ENCODE results near the gene PIP4K2B. TPM values are rescaled to one million over a fixed set of nuclear protein-coding genes. Genes with fewer than 3 reads are reported as not detected.

Gene PIP4K2B
- total RNA-seq, 1 experiment from 2014 or later = 28.0 TPM

- Histone ChIP-seq H3K36me3 (ENCODE audit: insufficient read depth, low read length, poor library complexity, severe bottlenecking) (peaks cover 12% of the 10 kb centered on the region), H3K4me1 (ENCODE audit: insufficient read depth, low read length, poor library complexity, severe bottlenecking) (peaks cover 5% of the 10 kb centered on the region), H3K27me3 (replicated peaks; ENCODE audit: insufficient read depth, low read depth, low read length, poor library complexity) (no peaks in the 10 kb centered on the region), H3K9me3 (ENCODE audit: low read depth, low read length, poor library complexity, severe bottlenecking) (no peaks in the 10 kb centered on the region), H3K4me3 (ENCODE audit: low read depth, low read length, poor library complexity, severe bottlenecking) (no peak overlapping the region), H3K27ac (ENCODE audit: low read depth, low read length, poor library complexity, severe bottlenecking) (no peak overlapping the region)
- CTCF ChIA-PET = no interaction called here
- no TSS peak for BruUV-seq (replicated peaks)
- POLR2A ChIA-PET (ENCODE audit: low non-redundant PET) = interaction anchor here (0.7 kb wide), 1 partner anchor 19 kb away, joined by 3 read pairs; no protein-coding TSS in a partner anchor
- DNase-seq (ENCODE audit: low spot score) = no peak
- TF ChIP-seq EZH2 (IDR thresholded peaks at IDR 0.05; ENCODE audit: borderline replicate concordance, low read depth, low read length, poor library complexity, severe bottlenecking) = no peak
- no peak for TF ChIP-seq CTCF (conservative IDR thresholded peaks at IDR 0.05; ENCODE audit: low read depth, low read length)
- intact Hi-C loops (cut with micrococcal nuclease; ENCODE audit: unreplicated experiment) = no loop called here
Observed at GRCh38 chr17:38786372-38786771, 13.0 kb downstream of the PIP4K2B start.

DNA sequence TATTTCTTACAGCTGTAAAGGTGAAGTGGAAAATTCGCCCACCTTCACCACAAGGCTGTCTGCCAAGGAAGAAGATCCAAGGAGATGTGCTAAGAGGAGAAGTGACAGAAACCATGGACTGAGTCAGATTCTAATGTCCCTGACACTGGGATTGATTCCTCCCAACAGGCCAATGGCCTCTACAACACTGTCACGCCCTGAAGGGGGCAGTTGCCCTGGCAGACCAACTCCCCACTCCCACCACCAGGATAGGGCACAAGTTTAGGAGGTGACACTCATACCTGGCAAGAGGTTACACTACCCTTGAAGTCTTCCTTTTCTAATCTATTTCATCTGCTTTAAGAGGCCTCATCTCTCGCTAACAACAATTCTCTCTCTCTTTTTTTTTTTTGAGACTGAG lies 16.1 kb downstream of the PIP4K2B start:
- Histone ChIP-seq H3K9me3 (ENCODE audit: low read depth, low read length, poor library complexity, severe bottlenecking) (no peaks in the 10 kb centered on the region), H3K36me3 (ENCODE audit: insufficient read depth, low read length, poor library complexity, severe bottlenecking) (peaks cover 14% of the 10 kb centered on the region), H3K27ac (ENCODE audit: low read depth, low read length, poor library complexity, severe bottlenecking) (no peak overlapping the region), H3K27me3 (replicated peaks; ENCODE audit: insufficient read depth, low read depth, low read length, poor library complexity) (no peaks in the 10 kb centered on the region), H3K4me1 (ENCODE audit: insufficient read depth, low read length, poor library complexity, severe bottlenecking) (no peaks in the 10 kb centered on the region), H3K4me3 (ENCODE audit: low read depth, low read length, poor library complexity, severe bottlenecking) (no peak overlapping the region)
- intact Hi-C loops (cut with micrococcal nuclease; ENCODE audit: unreplicated experiment) = no loop called here
- no peak for DNase-seq (ENCODE audit: low spot score)
- TF ChIP-seq EZH2 (IDR thresholded peaks at IDR 0.05; ENCODE audit: borderline replicate concordance, low read depth, low read length, poor library complexity, severe bottlenecking) (no peak), CTCF (conservative IDR thresholded peaks at IDR 0.05; ENCODE audit: low read depth, low read length) (no peak)
- no TSS peak for BruUV-seq (replicated peaks)
- CTCF ChIA-PET = no interaction called here
- POLR2A ChIA-PET (ENCODE audit: low non-redundant PET) = no interaction called here

DNA sequence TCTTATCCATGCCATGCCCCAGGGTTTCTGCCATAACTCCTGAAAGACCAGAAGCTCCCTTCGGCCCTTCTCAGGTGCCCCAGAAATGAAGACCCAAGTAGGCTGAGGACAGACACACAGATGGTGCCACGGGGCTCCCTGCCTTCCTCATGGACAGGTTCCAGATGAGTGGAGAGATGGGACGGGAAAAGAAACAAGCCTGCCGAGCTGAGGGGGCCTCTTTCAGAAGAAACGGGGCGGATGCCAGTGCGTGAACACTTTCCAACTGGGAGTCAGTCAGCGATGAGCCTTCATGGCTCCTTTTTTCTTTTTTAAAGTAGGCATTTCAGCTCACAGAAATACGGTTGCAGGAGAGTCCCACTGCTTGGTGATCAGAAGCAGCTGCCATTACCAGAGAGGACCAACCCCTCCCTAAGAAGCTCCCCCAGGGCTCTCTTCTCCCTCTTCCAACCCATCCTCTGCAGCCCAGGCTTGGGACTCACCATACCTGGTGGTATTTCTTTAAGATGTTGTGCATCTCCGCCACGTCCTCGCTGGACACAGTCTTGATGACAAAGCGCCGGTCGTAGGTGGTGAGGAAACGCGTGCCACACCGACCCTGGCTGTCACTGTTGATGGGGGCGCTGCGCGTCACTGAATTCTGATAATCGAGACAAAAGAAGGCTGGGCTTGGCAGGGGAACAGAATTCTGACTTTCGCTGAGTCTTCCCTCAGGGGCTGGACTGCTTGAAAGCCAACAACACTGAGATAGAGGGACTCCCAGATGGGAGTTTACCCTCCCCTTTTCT lies 19.2 kb downstream of the PIP4K2B start:
- H3K36me3 ChIP-seq (ENCODE audit: insufficient read depth, low read length, poor library complexity, severe bottlenecking) = peaks cover 11% of the 10 kb centered on the region
- no TSS peak for BruUV-seq (replicated peaks)
- no peak for TF ChIP-seq EZH2 (IDR thresholded peaks at IDR 0.05; ENCODE audit: borderline replicate concordance, low read depth, low read length, poor library complexity, severe bottlenecking)
- TF ChIP-seq CTCF (conservative IDR thresholded peaks at IDR 0.05; ENCODE audit: low read depth, low read length) = no peak
- ChIA-PET POLR2A (ENCODE audit: low non-redundant PET) (no interaction called here), CTCF (interaction anchor here (0.6 kb wide), 1 partner anchor 24 kb away, joined by 4 read pairs; no protein-coding TSS in a partner anchor)
- no peaks in the 10 kb centered on the region for H3K27me3 ChIP-seq (replicated peaks; ENCODE audit: insufficient read depth, low read depth, low read length, poor library complexity)
- intact Hi-C loops (cut with micrococcal nuclease; ENCODE audit: unreplicated experiment) = no loop called here
- no peak for DNase-seq (ENCODE audit: low spot score)
- no peaks in the 10 kb centered on the region for H3K4me1 ChIP-seq (ENCODE audit: insufficient read depth, low read length, poor library complexity, severe bottlenecking)
- no peak overlapping the region for H3K27ac ChIP-seq (ENCODE audit: low read depth, low read length, poor library complexity, severe bottlenecking)
- no peaks in the 10 kb centered on the region for H3K9me3 ChIP-seq (ENCODE audit: low read depth, low read length, poor library complexity, severe bottlenecking)
- H3K4me3 ChIP-seq (ENCODE audit: low read depth, low read length, poor library complexity, severe bottlenecking) = no peak overlapping the region
